ENCODE measurements around the gene SEC22A.

The SEC22A gene

GRCh38 chr3:123271466-123272159 lies 69.9 kb downstream of the SEC22A start:
- no peak for DNase-seq

- no peak for DNase-seq
Observed at GRCh38 chr3:123272547-123272946, 70.8 kb downstream of the SEC22A start.

- DNase-seq, result no peak
Observed at GRCh38 chr3:123275691-123276090, 73.9 kb downstream of the SEC22A start.

GRCh38 chr3:123276346-123277006 lies 74.7 kb downstream of the SEC22A start:
- no peak for DNase-seq

- no peak for DNase-seq
Observed at GRCh38 chr3:123277106-123277505, 75.4 kb downstream of the SEC22A start.

GRCh38 chr3:123278446-123278845 lies 76.7 kb downstream of the SEC22A start:
- no peak for DNase-seq

GRCh38 chr3:123279121-123279520 lies 77.4 kb downstream of the SEC22A start:
- no peak for DNase-seq

GRCh38 chr3:123281406-123281805 lies 79.7 kb downstream of the SEC22A start:
- DNase-seq, result no peak

GRCh38 chr3:123281929-123282328 lies 80.2 kb downstream of the SEC22A start:
- peak; percentile 24 for DNase-seq

- no peak for DNase-seq
Observed at GRCh38 chr3:123282461-123282860, 80.7 kb downstream of the SEC22A start.

- no peak for DNase-seq
Observed at GRCh38 chr3:123283074-123283473, 81.3 kb downstream of the SEC22A start.

- DNase-seq, result no peak
Observed at GRCh38 chr3:123283657-123284398, 82.1 kb downstream of the SEC22A start.

GRCh38 chr3:123284399-123285010 lies 82.8 kb downstream of the SEC22A start:
- DNase-seq, result no peak

GRCh38 chr3:123285066-123285465 lies 83.3 kb downstream of the SEC22A start:
- no peak for DNase-seq

GRCh38 chr3:123285479-123285878 lies 83.7 kb downstream of the SEC22A start:
- DNase-seq, result no peak

GRCh38 chr3:123285931-123286307 lies 84.2 kb downstream of the SEC22A start:
- peak; percentile 40 for DNase-seq

GRCh38 chr3:123286308-123287023 lies 84.7 kb downstream of the SEC22A start:
- peak; percentile 57 for DNase-seq

- DNase-seq, result peak; percentile 38
Observed at GRCh38 chr3:123287051-123287961, 85.6 kb downstream of the SEC22A start.

- no peak for DNase-seq
Observed at GRCh38 chr3:123287962-123288302, 86.2 kb downstream of the SEC22A start.

- DNase-seq, result peak; percentile 35
Observed at GRCh38 chr3:123289391-123290106, 87.8 kb downstream of the SEC22A start.

Measured in activated CD8-positive, alpha-beta memory T cell treated with anti-CD3 and anti-CD28 coated beads for 24 hours (primary cell).